IMR-90 (cell line): ENCODE data around the gene FAU. TPM values are rescaled to one million over a fixed set of nuclear protein-coding genes. Genes with fewer than 3 reads are reported as not detected.

Experiments used
- ATAC-seq: fragments of 200-7000 bp; cut with Tn5 transposase; 2 replicates; pipeline ENCODE4 v1.9.1; 2020; ENCODE audit warnings: low read depth, mild to moderate bottlenecking, moderate library complexity
- BruUV-seq: library from RNA; stranded (reverse); fragments of 400-500 nt; replicated peaks from 2 replicates; lab custom pipeline; 2021; lab: Mats Ljungman, UMichigan
- CTCF ChIA-PET: fragments of 300-600 bp; formaldehyde crosslinking; extraction: SDS; loops from one replicate; lab custom pipeline; 2021; ENCODE audit warnings: antibody characterized with exemption; lab: Yijun Ruan, JAX
- POLR2A ChIA-PET: fragments of 300-600 bp; sonication (Branson Sonifier 250); formaldehyde crosslinking; loops from one replicate; lab custom pipeline; 2022; ENCODE audit warnings: antibody characterized with exemption; ENCODE audit not compliant: unreplicated experiment; lab: Charles Lee
- DNase-seq: peaks from one replicate; pipeline ENCODE4 v3.0.0; 2013
- H2AFZ ChIP-seq: replicated peaks from 2 replicates; pipeline ENCODE3; 2013; ENCODE audit warnings: low read length, mild to moderate bottlenecking; ENCODE audit not compliant: poor library complexity
- H2AK5ac ChIP-seq: 2 replicates; pipeline ENCODE4 v1.6.1; 2013; ENCODE audit warnings: low read depth, low read length, inconsistent platforms
- H2AK9ac ChIP-seq: replicated peaks from 2 replicates; pipeline ENCODE3; 2013; ENCODE audit warnings: mild to moderate bottlenecking, low read depth, low read length, moderate library complexity; ENCODE audit not compliant: poor library complexity
- H2BK120ac ChIP-seq: 2 replicates; pipeline ENCODE4 v1.6.1; 2013; ENCODE audit warnings: low read depth, low read length, inconsistent platforms
- H2BK15ac ChIP-seq: 3 replicates; pipeline ENCODE4 v1.6.1; 2013; ENCODE audit warnings: low read depth, low read length, inconsistent platforms
- H2BK20ac ChIP-seq: 2 replicates; pipeline ENCODE4 v1.6.1; 2013; ENCODE audit warnings: low read depth, mild to moderate bottlenecking, inconsistent platforms, low read length, moderate library complexity
- H2BK5ac ChIP-seq: 2 replicates; pipeline ENCODE4 v1.6.1; 2013; ENCODE audit warnings: mild to moderate bottlenecking, low read depth, low read length, inconsistent platforms; ENCODE audit not compliant: poor library complexity, severe bottlenecking
- H3K14ac ChIP-seq: replicated peaks from 2 replicates; pipeline ENCODE4 v1.6.1; 2013; ENCODE audit warnings: low read depth, low read length, inconsistent platforms
- H3K18ac ChIP-seq: 2 replicates; pipeline ENCODE4 v1.6.1; 2013; ENCODE audit warnings: low read depth, low read length, control low read depth
- H3K23ac ChIP-seq: 2 replicates; pipeline ENCODE4 v1.6.1; 2013; ENCODE audit warnings: low read depth, low read length, inconsistent platforms
- H3K27ac ChIP-seq: 2 replicates; pipeline ENCODE4 v1.5.1; 2013; ENCODE audit warnings: mild to moderate bottlenecking, control low read depth, low read length; ENCODE audit not compliant: insufficient read depth
- H3K27me3 ChIP-seq: 2 replicates; pipeline ENCODE4 v1.6.1; 2013; ENCODE audit warnings: low read length; ENCODE audit not compliant: control insufficient read depth, insufficient read depth
- H3K36me3 ChIP-seq: 2 replicates; pipeline ENCODE4 v1.6.1; 2013; ENCODE audit warnings: low read length, mixed read lengths; ENCODE audit not compliant: control insufficient read depth, insufficient read depth
- H3K4ac ChIP-seq: 2 replicates; pipeline ENCODE4 v1.6.1; 2013; ENCODE audit warnings: low read depth, low read length, inconsistent platforms
- H3K4me1 ChIP-seq: 2 replicates; pipeline ENCODE4 v1.6.1; 2013; ENCODE audit warnings: low read length, mixed read lengths; ENCODE audit not compliant: control insufficient read depth, insufficient read depth
- H3K4me2 ChIP-seq: 2 replicates; pipeline ENCODE4 v1.6.1; 2013; ENCODE audit warnings: low read depth, mild to moderate bottlenecking, control low read depth, low read length, moderate library complexity
- H3K4me3 ChIP-seq: 2 replicates; pipeline ENCODE4 v1.5.1; 2013; ENCODE audit warnings: low read depth, mild to moderate bottlenecking, control low read depth, low read length, moderate library complexity; ENCODE audit not compliant: insufficient read depth
- H3K56ac ChIP-seq: 2 replicates; pipeline ENCODE4 v1.6.1; 2013; ENCODE audit warnings: low read length, inconsistent platforms; ENCODE audit not compliant: insufficient read depth; ENCODE audit errors: extremely low read depth
- H3K79me1 ChIP-seq, 2 experiments: 2 replicates each; pipeline ENCODE4 v1.6.1; 2013; ENCODE audit warnings: low read length in 2 of 2, inconsistent platforms in 1 of 2, low read depth in 1 of 2
- H3K9ac ChIP-seq: 2 replicates; pipeline ENCODE4 v1.6.1; 2013; ENCODE audit warnings: low read depth, low read length, control low read depth
- H3K9me1 ChIP-seq: 2 replicates; pipeline ENCODE4 v1.6.1; 2013; ENCODE audit warnings: low read length, inconsistent platforms; ENCODE audit not compliant: insufficient read depth
- H3K9me3 ChIP-seq: 2 replicates; pipeline ENCODE4 v1.6.1; 2013; ENCODE audit warnings: low read length; ENCODE audit not compliant: control insufficient read depth, insufficient read depth
- H4K20me1 ChIP-seq: 2 replicates; pipeline ENCODE4 v1.6.1; 2013; ENCODE audit warnings: low read length, inconsistent platforms; ENCODE audit not compliant: insufficient read depth
- H4K5ac ChIP-seq: 2 replicates; pipeline ENCODE4 v1.6.1; 2013; ENCODE audit warnings: mild to moderate bottlenecking, low read depth, low read length, control low read depth
- H4K8ac ChIP-seq, 2 experiments: 2 replicates each; pipeline ENCODE4 v1.6.1; 2013; ENCODE audit warnings: low read depth in 2 of 2, low read length in 2 of 2, control low read depth in 1 of 2, inconsistent platforms in 1 of 2
- H4K91ac ChIP-seq: 2 replicates; pipeline ENCODE4 v1.6.1; 2013; ENCODE audit warnings: low read depth, low read length, inconsistent platforms; ENCODE audit not compliant: insufficient read depth
- MAFK ChIP-seq: IDR thresholded peaks from 2 replicates; pipeline ENCODE4 v1.6.1; 2012; ENCODE audit warnings: low read depth, low read length, improper control_type of control experiment
- NFE2L2 ChIP-seq: fragments of 150-350 bp; IDR thresholded peaks from 2 replicates; pipeline ENCODE4 v1.6.1; 2016; ENCODE audit warnings: low read depth, mild to moderate bottlenecking, low read length
- WGBS, 2 experiments: methylation state at CpG; one replicate each; pipeline versions ENCODE4 v1.1.5 to v1.1.7; 2013; ENCODE audit warnings: missing lambda C conversion rate in 2 of 2; ENCODE audit not compliant: insufficient read length in 1 of 2; ENCODE audit errors: extremely low coverage in 2 of 2; 5-methylcytosine and 5-hydroxymethylcytosine counted together
- dilution Hi-C: fragments of 300-500 bp; cut with HindIII; formaldehyde crosslinking; loops from one replicate; pipeline ENCODE4 v1.14.3; 2018; ENCODE audit warnings: low sequenced_read_pairs; ENCODE audit not compliant: unreplicated experiment
- in situ Hi-C: fragments of 300-500 bp; cut with MboI; formaldehyde crosslinking; loops from 3 replicates; pipeline ENCODE4 v1.14.3; 2019; ENCODE audit warnings: low sequenced_read_pairs, inconsistent platforms, mixed read lengths
- intact Hi-C: fragments of 100-400 bp; cut with micrococcal nuclease; formaldehyde crosslinking; loops from 2 replicates; pipeline ENCODE4 v1.10.0; 2022
- polyA plus RNA-seq, 3 experiments: library from polyadenylated mRNA; depleted of rRNA; stranded (reverse); fragments of >200 nt; gene quantifications; 2 replicates each; pipeline ENCODE4 v1.2.3, GENCODE V29; 2012; ENCODE audit warnings: low replicate concordance in 1 of 3
- total RNA-seq: library from RNA; depleted of rRNA; stranded (reverse); fragments of >200 nt; gene quantifications from 2 replicates; pipeline ENCODE4 v1.2.3, GENCODE V29; 2012

FAU gene
- total and polyA plus RNA-seq, 2 of the 4 experiments (the other 2 are of a cell fraction), result 189 to 652 TPM

DNA sequence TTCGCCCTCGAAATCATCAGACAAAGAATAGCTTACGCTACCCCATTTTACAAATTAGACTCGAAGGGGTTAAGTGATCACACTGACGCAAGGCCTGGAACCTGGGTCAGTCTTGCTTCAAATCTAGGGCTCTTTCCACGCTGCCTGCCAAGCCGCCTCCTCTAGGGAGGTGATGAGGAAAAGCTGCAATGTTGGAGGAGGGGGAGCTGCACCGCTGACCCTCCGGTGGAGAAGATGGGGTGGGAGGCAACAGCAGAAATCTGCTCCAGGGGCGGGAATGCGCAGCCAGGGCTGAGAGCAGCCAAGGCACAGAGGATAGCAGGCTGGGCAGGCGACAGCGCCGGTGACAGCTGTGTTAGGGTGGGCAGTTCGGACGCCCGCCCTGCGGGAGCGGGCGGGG lies 11.8 kb upstream of the FAU start:
- Histone ChIP-seq H3K23ac (peak overlapping the region; percentile 95), H2BK120ac (no peak overlapping the region), H2BK20ac (no peak overlapping the region), H4K91ac (peak overlapping the region; percentile 100; the same call in 1 of the 2 replicates), H3K4me3 (peak overlapping the region; percentile 63), H3K4me1 (peaks cover 6% of the 10 kb centered on the region; the same call in 1 of the 2 replicates), H2BK5ac (peak overlapping the region; percentile 98), H2BK15ac (no peak overlapping the region), H3K27ac (peak overlapping the region; percentile 99), H3K4ac (peak overlapping the region; percentile 100), H4K20me1 (peaks cover 28% of the 10 kb centered on the region), H3K79me1 (peaks cover 18 to 43% of the 10 kb centered on the region in 2 experiments), H3K9me1 (peaks cover 21% of the 10 kb centered on the region), H3K4me2 (peak overlapping the region; percentile 93), H2AK5ac (peak overlapping the region; percentile 90; the same call in 1 of the 2 replicates), H2AK9ac (peak overlapping the region; percentile 98), H4K8ac (peak overlapping the region; percentile 12 to 43; a peak in 3 of 4 replicates), H3K18ac (no peak overlapping the region), H3K14ac (no peak overlapping the region; the same call in 1 of the 2 replicates), H2AFZ (peak overlapping the region; percentile 99), H3K36me3 (peaks cover 40% of the 10 kb centered on the region), H4K5ac (peak overlapping the region; percentile 51; the same call in 1 of the 2 replicates), H3K9me3 (no peaks in the 10 kb centered on the region), H3K9ac (peak overlapping the region; percentile 99), H3K27me3 (no peaks in the 10 kb centered on the region), H3K56ac (no peak overlapping the region)
- BruUV-seq, result no TSS peak
- TF ChIP-seq NFE2L2 (no peak), MAFK (no peak)
- in situ Hi-C loops (no loop called here), intact Hi-C loops (no loop called here), dilution Hi-C loops (no loop called here)
- WGBS, 2 experiments, result 0% methylated on average over 14 of the region's 20 CpGs; no CpG with 5 or more reads in 1 of the 2 experiments
- DNase-seq, result no peak
- ChIA-PET POLR2A (no interaction called here), CTCF (interaction anchor here (0.5 kb wide), 1 partner anchor 54 kb away, joined by 3 read pairs; no protein-coding TSS in a partner anchor)
- no peak; the same call in none of the 2 replicates for ATAC-seq
